Fibroblast of pulmonary artery (primary cell): Measurements from ENCODE around the gene GSTP1.
A peak's percentile ranks its signal among the peaks of the same experiment; 100 is the strongest.

Experiments used
- DNase-seq: peaks from one replicate; pipeline ENCODE4 v3.0.0-alpha.2; 2010; ENCODE audit warnings: low read depth
- H3K4me3 ChIP-seq: replicated peaks from 2 replicates; pipeline ENCODE4 v1.5.1; 2011; ENCODE audit warnings: low read depth, mild to moderate bottlenecking, control low read depth, low read length, moderate library complexity
- TF ChIP-seq, protein P1 (sequence below): IDR thresholded peaks from 2 replicates; pipeline ENCODE4 v1.5.1; 2011; ENCODE audit warnings: mild to moderate bottlenecking, control low read depth, low read length, inconsistent platforms; ENCODE audit errors: missing control alignments

The GSTP1 gene

GRCh38 chr11:67581469-67581868 is 2.1 kb upstream of the GSTP1 start:
- TF ChIP-seq, protein P1, sequence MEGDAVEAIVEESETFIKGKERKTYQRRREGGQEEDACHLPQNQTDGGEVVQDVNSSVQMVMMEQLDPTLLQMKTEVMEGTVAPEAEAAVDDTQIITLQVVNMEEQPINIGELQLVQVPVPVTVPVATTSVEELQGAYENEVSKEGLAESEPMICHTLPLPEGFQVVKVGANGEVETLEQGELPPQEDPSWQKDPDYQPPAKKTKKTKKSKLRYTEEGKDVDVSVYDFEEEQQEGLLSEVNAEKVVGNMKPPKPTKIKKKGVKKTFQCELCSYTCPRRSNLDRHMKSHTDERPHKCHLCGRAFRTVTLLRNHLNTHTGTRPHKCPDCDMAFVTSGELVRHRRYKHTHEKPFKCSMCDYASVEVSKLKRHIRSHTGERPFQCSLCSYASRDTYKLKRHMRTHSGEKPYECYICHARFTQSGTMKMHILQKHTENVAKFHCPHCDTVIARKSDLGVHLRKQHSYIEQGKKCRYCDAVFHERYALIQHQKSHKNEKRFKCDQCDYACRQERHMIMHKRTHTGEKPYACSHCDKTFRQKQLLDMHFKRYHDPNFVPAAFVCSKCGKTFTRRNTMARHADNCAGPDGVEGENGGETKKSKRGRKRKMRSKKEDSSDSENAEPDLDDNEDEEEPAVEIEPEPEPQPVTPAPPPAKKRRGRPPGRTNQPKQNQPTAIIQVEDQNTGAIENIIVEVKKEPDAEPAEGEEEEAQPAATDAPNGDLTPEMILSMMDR: no peak
- no peak overlapping the region for H3K4me3 ChIP-seq
- DNase-seq: no peak

- TF ChIP-seq, protein P1: no peak
- H3K4me3 ChIP-seq: no peak overlapping the region
Measured at GRCh38 chr11:67582011-67582410, 1.6 kb upstream of the GSTP1 start.

DNA sequence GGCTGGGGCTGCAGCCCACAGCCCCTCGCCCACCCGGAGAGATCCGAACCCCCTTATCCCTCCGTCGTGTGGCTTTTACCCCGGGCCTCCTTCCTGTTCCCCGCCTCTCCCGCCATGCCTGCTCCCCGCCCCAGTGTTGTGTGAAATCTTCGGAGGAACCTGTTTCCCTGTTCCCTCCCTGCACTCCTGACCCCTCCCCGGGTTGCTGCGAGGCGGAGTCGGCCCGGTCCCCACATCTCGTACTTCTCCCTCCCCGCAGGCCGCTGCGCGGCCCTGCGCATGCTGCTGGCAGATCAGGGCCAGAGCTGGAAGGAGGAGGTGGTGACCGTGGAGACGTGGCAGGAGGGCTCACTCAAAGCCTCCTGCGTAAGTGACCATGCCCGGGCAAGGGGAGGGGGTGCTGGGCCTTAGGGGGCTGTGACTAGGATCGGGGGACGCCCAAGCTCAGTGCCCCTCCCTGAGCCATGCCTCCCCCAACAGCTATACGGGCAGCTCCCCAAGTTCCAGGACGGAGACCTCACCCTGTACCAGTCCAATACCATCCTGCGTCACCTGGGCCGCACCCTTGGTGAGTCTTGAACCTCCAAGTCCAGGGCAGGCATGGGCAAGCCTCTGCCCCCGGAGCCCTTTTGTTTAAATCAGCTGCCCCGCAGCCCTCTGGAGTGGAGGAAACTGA is 731 bp downstream of the GSTP1 start:
- TF ChIP-seq, protein P1: no peak
- DNase-seq: peak; percentile 60
- peak overlapping the region; percentile 69 for H3K4me3 ChIP-seq

More at GRCh38 chr11:67582011-67582410, 1.6 kb upstream of the GSTP1 start:
- DNase-seq: no peak

DNA sequence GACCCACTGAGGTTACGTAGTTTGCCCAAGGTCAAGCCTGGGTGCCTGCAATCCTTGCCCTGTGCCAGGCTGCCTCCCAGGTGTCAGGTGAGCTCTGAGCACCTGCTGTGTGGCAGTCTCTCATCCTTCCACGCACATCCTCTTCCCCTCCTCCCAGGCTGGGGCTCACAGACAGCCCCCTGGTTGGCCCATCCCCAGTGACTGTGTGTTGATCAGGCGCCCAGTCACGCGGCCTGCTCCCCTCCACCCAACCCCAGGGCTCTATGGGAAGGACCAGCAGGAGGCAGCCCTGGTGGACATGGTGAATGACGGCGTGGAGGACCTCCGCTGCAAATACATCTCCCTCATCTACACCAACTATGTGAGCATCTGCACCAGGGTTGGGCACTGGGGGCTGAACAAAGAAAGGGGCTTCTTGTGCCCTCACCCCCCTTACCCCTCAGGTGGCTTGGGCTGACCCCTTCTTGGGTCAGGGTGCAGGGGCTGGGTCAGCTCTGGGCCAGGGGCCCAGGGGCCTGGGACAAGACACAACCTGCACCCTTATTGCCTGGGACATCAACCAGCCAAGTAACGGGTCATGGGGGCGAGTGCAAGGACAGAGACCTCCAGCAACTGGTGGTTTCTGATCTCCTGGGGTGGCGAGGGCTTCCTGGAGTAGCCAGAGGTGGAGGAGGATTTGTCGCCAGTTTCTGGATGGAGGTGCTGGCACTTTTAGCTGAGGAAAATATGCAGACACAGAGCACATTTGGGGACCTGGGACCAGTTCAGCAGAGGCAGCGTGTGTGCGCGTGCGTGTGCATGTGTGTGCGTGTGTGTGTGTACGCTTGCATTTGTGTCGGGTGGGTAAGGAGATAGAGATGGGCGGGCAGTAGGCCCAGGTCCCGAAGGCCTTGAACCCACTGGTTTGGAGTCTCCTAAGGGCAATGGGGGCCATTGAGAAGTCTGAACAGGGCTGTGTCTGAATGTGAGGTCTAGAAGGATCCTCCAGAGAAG is 1.6 kb downstream of the GSTP1 start:
- DNase-seq: no peak
- TF ChIP-seq, protein P1: no peak
- peak overlapping the region; percentile 69 for H3K4me3 ChIP-seq

DNA sequence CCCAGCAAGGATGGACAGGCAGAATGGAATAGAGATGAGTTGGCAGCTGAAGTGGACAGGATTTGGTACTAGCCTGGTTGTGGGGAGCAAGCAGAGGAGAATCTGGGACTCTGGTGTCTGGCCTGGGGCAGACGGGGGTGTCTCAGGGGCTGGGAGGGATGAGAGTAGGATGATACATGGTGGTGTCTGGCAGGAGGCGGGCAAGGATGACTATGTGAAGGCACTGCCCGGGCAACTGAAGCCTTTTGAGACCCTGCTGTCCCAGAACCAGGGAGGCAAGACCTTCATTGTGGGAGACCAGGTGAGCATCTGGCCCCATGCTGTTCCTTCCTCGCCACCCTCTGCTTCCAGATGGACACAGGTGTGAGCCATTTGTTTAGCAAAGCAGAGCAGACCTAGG is 2.3 kb downstream of the GSTP1 start:
- no peak for DNase-seq
- TF ChIP-seq, protein P1: no peak
- no peak overlapping the region for H3K4me3 ChIP-seq

DNA sequence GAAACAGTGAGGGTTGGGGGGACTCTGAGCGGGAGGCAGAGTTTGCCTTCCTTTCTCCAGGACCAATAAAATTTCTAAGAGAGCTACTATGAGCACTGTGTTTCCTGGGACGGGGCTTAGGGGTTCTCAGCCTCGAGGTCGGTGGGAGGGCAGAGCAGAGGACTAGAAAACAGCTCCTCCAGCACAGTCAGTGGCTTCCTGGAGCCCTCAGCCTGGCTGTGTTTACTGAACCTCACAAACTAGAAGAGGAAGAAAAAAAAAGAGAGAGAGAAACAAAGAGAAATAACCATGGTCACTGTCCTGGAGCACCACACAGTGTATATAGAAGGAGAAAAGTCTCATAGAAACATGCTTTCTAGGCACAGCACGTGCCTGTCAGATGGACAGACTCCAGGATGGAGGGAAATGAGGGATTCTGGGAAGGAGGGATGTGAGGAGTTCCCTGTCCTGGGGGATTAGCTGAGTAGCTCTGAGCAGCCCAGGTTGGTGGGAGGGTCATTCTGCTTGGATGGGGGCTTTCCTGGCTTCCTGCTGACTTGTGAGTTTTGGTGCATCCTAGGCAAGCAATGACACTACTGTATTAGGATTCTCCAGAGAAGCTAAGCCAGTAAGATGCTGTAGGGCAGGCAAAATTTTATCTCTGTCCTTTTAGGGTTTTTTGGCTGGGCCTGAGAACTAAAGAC is 3.1 kb downstream of the GSTP1 start:
- no peak for DNase-seq
- H3K4me3 ChIP-seq: no peak overlapping the region
- TF ChIP-seq, protein P1: no peak
